Psoas muscle (tissue), 8 donors: Measurements from ENCODE around the gene CA5A. TPM values are rescaled to one million over a fixed set of nuclear protein-coding genes. Genes with fewer than 3 reads are reported as not detected.
A peak's percentile ranks its signal among the peaks of the same experiment; 100 is the strongest.

Source experiments
- ATAC-seq, 4 donors: fragments of 200-7000 bp; cut with Tn5 transposase; one replicate each; pipeline ENCODE4 v1.9.1; 2020; ENCODE audit warnings: moderate library complexity in 3 of 4, mild to moderate bottlenecking in 2 of 4
- DNase-seq, 2 donors: peaks; one replicate each; pipeline ENCODE4 v3.0.0-alpha.2; 2020
- H3K27ac ChIP-seq: fragments of 200-600 bp; one replicate; pipeline ENCODE4 v1.8.0; 2022
- H3K27me3 ChIP-seq, 3 donors: fragments of 200-600 bp in 1 of 3; one replicate each; pipeline versions ENCODE4 v1.6.1 to v1.8.0; 2013 to 2022; ENCODE audit warnings: low read length in 2 of 3, mild to moderate bottlenecking in 2 of 3, moderate library complexity in 1 of 3; ENCODE audit not compliant: insufficient read depth in 3 of 3
- H3K36me3 ChIP-seq, 2 donors: fragments of 200-600 bp in 1 of 2; one replicate each; pipeline versions ENCODE4 v1.6.1 to v1.8.0; 2013 to 2022; ENCODE audit warnings: low read depth in 1 of 2, mild to moderate bottlenecking in 1 of 2, moderate library complexity in 1 of 2; ENCODE audit not compliant: insufficient read depth in 1 of 2
- H3K4me1 ChIP-seq: fragments of 200-600 bp; one replicate; pipeline ENCODE4 v1.8.0; 2022
- H3K4me3 ChIP-seq: fragments of 200-600 bp; one replicate; pipeline ENCODE4 v1.8.0; 2022; ENCODE audit warnings: mild to moderate bottlenecking
- H3K9me3 ChIP-seq: fragments of 200-600 bp; one replicate; pipeline ENCODE4 v1.8.0; 2022
- CTCF ChIP-seq: fragments of 200-600 bp; IDR thresholded peaks from one replicate; pipeline ENCODE4 v1.8.0; 2022; ENCODE audit warnings: antibody characterized with exemption
- WGBS, 3 donors: extraction: QIAGEN DNeasy Blood & Tissue Kit; methylation state at CpG; one replicate each; pipeline versions ENCODE4 v1.1.6 to v1.1.7; 2013; 5-methylcytosine and 5-hydroxymethylcytosine counted together
- intact Hi-C, 2 donors: fragments of 100-400 bp; cut with DNase I; formaldehyde crosslinking; loops; one replicate each; pipeline versions ENCODE4 v1.11.0 to v1.14.2; 2022
- polyA plus RNA-seq, 3 donors: library from polyadenylated mRNA; stranded (reverse); fragments of 200-250 nt; gene quantifications; one replicate each; pipeline ENCODE4 v1.2.3, GENCODE V29; 2013
- total RNA-seq, 4 donors: library from RNA; stranded (reverse); fragmentation: NEBNext Ultra II Directional in 2 of 4; extraction: Animal tissue kit (Norgen Biotek cat#: 25700) in 2 of 4; gene quantifications; one replicate each; pipeline versions ENCODE4 v1.2.1 to v1.2.4, GENCODE V29; 2021 to 2023
- donor health status: healthy with polysubstance abuse.
- donor health status: DM: no; HTN: no; CAD: no; lungs with moderate emphysema.
- donor health status: Bipolar disorder and iron deficiency.
- donor health status: healthy.
- donor health status: DM: yes; HTN: yes; CAD: no.
- donor health status: DM: no; HTN: no; CAD: no.
- donor health status: DM: no; HTN: no; CAD: no.
- donor health status: DM: yes; HTN: yes; CAD: no.

The CA5A gene
- total and polyA plus RNA-seq, 7 donors, result 0.12 TPM; not detected in 6

- H3K9me3 ChIP-seq, result peaks cover 21% of the 10 kb centered on the region
- WGBS, 3 donors, result 61 to 80% (median 63%) methylated on average over 3 of the region's 3 CpGs
- no peaks in the 10 kb centered on the region for H3K36me3 ChIP-seq
- H3K27ac ChIP-seq, result no peak overlapping the region
- intact Hi-C loops, result no loop called here
- H3K27me3 ChIP-seq, result no peaks in the 10 kb centered on the region
- ATAC-seq, result no peak
- peaks cover 13% of the 10 kb centered on the region for H3K4me1 ChIP-seq
- TF ChIP-seq CTCF, result no peak
- DNase-seq, result no peak
- H3K4me3 ChIP-seq, result no peak overlapping the region
These were observed 33.9 kb upstream of the CA5A start for GRCh38 chr16:87970186-87970585.

DNA sequence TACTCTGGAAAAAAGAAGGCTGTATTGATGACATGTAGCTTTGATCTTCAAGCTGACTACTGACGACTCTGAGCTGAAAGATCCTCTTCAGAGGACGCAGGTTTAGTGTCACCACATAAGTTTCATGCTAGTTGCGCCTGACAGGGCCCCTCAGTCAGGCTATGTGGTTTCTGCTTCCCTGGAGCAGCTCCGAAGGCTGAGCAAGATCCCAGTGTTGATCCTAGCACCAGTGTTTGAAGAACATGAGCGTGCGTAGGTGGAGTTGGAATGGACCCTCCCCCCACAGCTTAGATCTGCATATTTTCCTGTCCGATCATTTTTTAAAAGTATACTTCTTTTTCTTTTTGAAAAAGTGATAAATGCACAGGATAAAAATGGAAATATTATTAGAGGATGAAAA lies 32.2 kb upstream of the CA5A start:
- TF ChIP-seq CTCF, result no peak
- no peaks in the 10 kb centered on the region for H3K27me3 ChIP-seq
- peaks cover 21% of the 10 kb centered on the region for H3K4me1 ChIP-seq
- DNase-seq, result no peak
- ATAC-seq, result no peak
- peaks cover 21% of the 10 kb centered on the region for H3K9me3 ChIP-seq
- 95% methylated on average over 7 of the region's 7 CpGs for WGBS, 3 donors
- intact Hi-C loops, result no loop called here
- no peak overlapping the region for H3K4me3 ChIP-seq
- H3K27ac ChIP-seq, result no peak overlapping the region
- no peaks in the 10 kb centered on the region for H3K36me3 ChIP-seq

DNA sequence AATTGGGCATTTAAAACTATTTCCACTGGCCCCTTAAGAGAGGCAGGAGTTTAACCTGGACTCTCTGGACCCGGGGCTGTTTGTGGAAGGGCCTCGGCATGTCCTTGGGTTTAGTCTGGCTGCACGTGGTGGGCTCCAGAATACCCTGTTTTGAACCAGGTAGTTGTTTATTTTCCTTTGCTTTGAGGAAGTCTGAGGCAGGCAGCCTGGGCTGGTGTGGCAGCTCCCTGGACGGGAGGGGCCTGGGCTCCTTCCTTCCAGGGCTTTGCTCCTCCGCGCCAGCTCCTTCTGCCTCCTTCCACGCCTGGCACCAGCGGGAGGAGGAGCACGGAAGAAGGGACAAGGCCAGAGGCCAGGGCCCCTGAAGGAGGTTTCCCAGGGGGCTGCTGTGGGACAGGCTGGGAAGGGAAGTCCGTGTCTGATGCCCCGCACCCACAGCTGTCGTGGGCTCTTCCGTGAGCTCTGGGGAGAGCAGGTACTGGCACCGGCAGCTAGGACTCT lies 30.4 kb upstream of the CA5A start:
- DNase-seq (no peak), ATAC-seq (peak in 3 of 4 donors; percentile 25 to 48 (median 48))
- Histone ChIP-seq H3K27ac (peak overlapping the region; percentile 62), H3K4me3 (no peak overlapping the region), H3K4me1 (peaks cover 21% of the 10 kb centered on the region), H3K9me3 (peaks cover 9% of the 10 kb centered on the region), H3K27me3 (no peaks in the 10 kb centered on the region), H3K36me3 (no peaks in the 10 kb centered on the region)
- 28 to 38% (median 30%) methylated on average over 14 of the region's 14 CpGs for WGBS, 3 donors
- TF ChIP-seq CTCF, result no peak
- intact Hi-C loops, result no loop called here

GRCh38 chr16:87966064-87966645 lies 29.8 kb upstream of the CA5A start:
- Histone ChIP-seq H3K36me3 (no peaks in the 10 kb centered on the region), H3K27me3 (no peaks in the 10 kb centered on the region), H3K4me1 (peaks cover 21% of the 10 kb centered on the region), H3K4me3 (no peak overlapping the region), H3K9me3 (peaks cover 4% of the 10 kb centered on the region), H3K27ac (peak overlapping the region; percentile 62)
- no peak for TF ChIP-seq CTCF
- ATAC-seq (peak in 1 of 4 donors; percentile 16), DNase-seq (no peak)
- 56 to 71% (median 66%) methylated on average over 5 of the region's 5 CpGs for WGBS, 3 donors
- intact Hi-C loops, result no loop called here

DNA sequence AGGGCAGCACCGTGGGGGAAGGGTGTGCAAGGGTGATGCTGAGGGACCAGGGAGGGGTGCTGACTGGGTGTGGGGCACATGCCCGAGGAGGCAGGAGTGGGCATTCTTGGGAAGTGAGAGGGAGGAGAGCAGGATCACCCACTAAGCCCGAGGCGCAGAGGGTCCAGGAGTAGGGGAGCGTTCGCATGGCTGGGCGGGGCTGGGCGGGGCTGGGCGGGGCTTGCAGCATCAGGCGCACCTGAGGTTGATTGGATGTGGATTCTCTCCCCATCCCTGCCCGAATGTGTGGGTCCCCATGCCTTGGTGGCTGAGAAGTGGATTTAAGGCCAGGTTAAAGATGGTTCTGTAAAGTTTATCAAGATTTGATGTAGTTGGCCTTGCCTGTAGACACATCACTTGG lies 29.1 kb upstream of the CA5A start:
- Histone ChIP-seq H3K4me3 (no peak overlapping the region), H3K4me1 (peaks cover 21% of the 10 kb centered on the region), H3K27ac (no peak overlapping the region), H3K36me3 (no peaks in the 10 kb centered on the region), H3K27me3 (no peaks in the 10 kb centered on the region), H3K9me3 (no peaks in the 10 kb centered on the region)
- ATAC-seq (no peak), DNase-seq (no peak)
- intact Hi-C loops, result no loop called here
- 89 to 92% (median 91%) methylated on average over 8 to 11 of the region's 11 CpGs for WGBS, 3 donors
- no peak for TF ChIP-seq CTCF
